NCI-H345 treated with DMSO at 0.1 percent for 48 hours (cell line): ENCODE results near the gene GMDS.

ENCODE experiments used
- DNase-seq: peaks from one replicate; lab custom pipeline; 2025; ENCODE audit not compliant: unreplicated experiment; lab: John Stamatoyannopoulos, UW

Gene GMDS

GRCh38 chr6:1726341-1726768 lies 519.0 kb downstream of the GMDS start:
- no peak for DNase-seq

- DNase-seq = no peak
Observed at GRCh38 chr6:1724616-1725015, 520.8 kb downstream of the GMDS start.

- peak; percentile 47 for DNase-seq
Observed at GRCh38 chr6:1724124-1724523, 521.3 kb downstream of the GMDS start.

GRCh38 chr6:1722801-1723200 lies 522.6 kb downstream of the GMDS start:
- no peak for DNase-seq

- no peak for DNase-seq
Observed at GRCh38 chr6:1720620-1721322, 524.6 kb downstream of the GMDS start.

GRCh38 chr6:1719922-1720321 lies 525.5 kb downstream of the GMDS start:
- no peak for DNase-seq

- DNase-seq = no peak
Observed at GRCh38 chr6:1716868-1717267, 528.5 kb downstream of the GMDS start.

GRCh38 chr6:1716396-1716795 lies 529.0 kb downstream of the GMDS start:
- no peak for DNase-seq

GRCh38 chr6:1715336-1715735 lies 530.1 kb downstream of the GMDS start:
- DNase-seq = no peak

- DNase-seq = no peak
Observed at GRCh38 chr6:1714654-1715053, 530.8 kb downstream of the GMDS start.

GRCh38 chr6:1713016-1713600 lies 532.3 kb downstream of the GMDS start:
- DNase-seq = no peak

GRCh38 chr6:1712451-1712850 lies 533.0 kb downstream of the GMDS start:
- DNase-seq = no peak

GRCh38 chr6:1711136-1711535 lies 534.3 kb downstream of the GMDS start:
- no peak for DNase-seq

- DNase-seq = no peak
Observed at GRCh38 chr6:1709234-1709641, 536.2 kb downstream of the GMDS start.

- DNase-seq = no peak
Observed at GRCh38 chr6:1708820-1709219, 536.6 kb downstream of the GMDS start.

GRCh38 chr6:1708122-1708521 lies 537.3 kb downstream of the GMDS start:
- DNase-seq = no peak

GRCh38 chr6:1705630-1706029 lies 539.8 kb downstream of the GMDS start:
- no peak for DNase-seq

GRCh38 chr6:1705183-1705582 lies 540.2 kb downstream of the GMDS start:
- no peak for DNase-seq

- DNase-seq = no peak
Observed at GRCh38 chr6:1704711-1705110, 540.7 kb downstream of the GMDS start.

- DNase-seq = no peak
Observed at GRCh38 chr6:1703923-1704322, 541.5 kb downstream of the GMDS start.

GRCh38 chr6:1703091-1703855 lies 542.1 kb downstream of the GMDS start:
- DNase-seq = no peak

GRCh38 chr6:1702580-1703051 lies 542.8 kb downstream of the GMDS start:
- DNase-seq = no peak
